SU-DHL-6 (cell line): ENCODE results near the gene SPECC1.

ENCODE experiments used
- CTCF ChIP-seq: fragments of 200-600 bp; sonication (generic); IDR thresholded peaks from one replicate; pipeline ENCODE4 v1.5.1; 2017; ENCODE audit warnings: antibody characterized with exemption, mild to moderate bottlenecking, low read length, moderate library complexity; ENCODE audit not compliant: insufficient read depth, poor library complexity, severe bottlenecking
- EZH2phosphoT487 ChIP-seq: fragments of 200-600 bp; sonication (generic), shearing (Covaris generic); conservative IDR thresholded peaks from 2 replicates; pipeline ENCODE4 v1.6.1; 2018; ENCODE audit warnings: mild to moderate bottlenecking, antibody characterized with exemption, low read length, moderate library complexity, mixed read lengths

GRCh38 chr17:20278805-20279204 is 269.6 kb downstream of the SPECC1 start:
- TF ChIP-seq CTCF = no peak
- TF ChIP-seq EZH2phosphoT487 = no peak
